HepG2 (cell line): Measurements from ENCODE around the gene TTC23L. TPM values are rescaled to one million over a fixed set of nuclear protein-coding genes. Genes with fewer than 3 reads are reported as not detected.

Experiments used
- ATAC-seq: fragments of 200-7000 bp; cut with Tn5 transposase; 3 replicates; pipeline ENCODE4 v1.9.1; 2020; ENCODE audit warnings: mild to moderate bottlenecking, moderate library complexity
- BruUV-seq: library from RNA; stranded (reverse); fragments of 400-500 nt; replicated peaks from 2 replicates; lab custom pipeline; 2021; lab: Mats Ljungman, UMichigan
- CTCF ChIA-PET: fragments of 300-600 bp; formaldehyde crosslinking; extraction: SDS; loops from one replicate; lab custom pipeline; 2021; ENCODE audit warnings: low total read pairs, inconsistent platforms, low intra/inter-chr PET ratio; lab: Yijun Ruan, JAX
- POLR2A ChIA-PET: fragments of 350-600 bp; sonication (Branson Sonifier 250); formaldehyde crosslinking; loops from one replicate; lab custom pipeline; 2020; ENCODE audit warnings: antibody characterized with exemption, inconsistent platforms; lab: Yijun Ruan, JAX
- DNase-seq: peaks from one replicate; pipeline ENCODE4 v3.0.0-alpha.2; 2015; ENCODE audit warnings: low spot score
- FAIRE-seq: peaks from 3 replicates; lab custom pipeline; 2011; peaks lifted over from hg19 to GRCh38; lab: Jason Lieb, UNC
- H2AFZ ChIP-seq: one replicate; pipeline ENCODE4 v1.6.1; 2011; ENCODE audit warnings: low read length, inconsistent platforms
- H3K27ac ChIP-seq: fragments of 300-600 bp; 3 replicates; pipeline ENCODE4 v1.8.0; 2011; ENCODE audit warnings: mixed run types, mild to moderate bottlenecking, mixed read lengths, low read length, inconsistent platforms; ENCODE audit not compliant: insufficient read depth; ENCODE audit errors: extremely low read length
- H3K27me3 ChIP-seq, 2 experiments: fragments of 200-600 bp in 1 of 2; 2 replicates in 1 of 2; 3 replicates in 1 of 2; pipeline versions ENCODE4 v1.6.0 to v1.8.0; 2011; ENCODE audit warnings: low read length in 2 of 2, mild to moderate bottlenecking in 2 of 2, moderate library complexity in 2 of 2, inconsistent platforms in 1 of 2; ENCODE audit not compliant: insufficient read depth in 2 of 2, control insufficient read depth in 1 of 2
- H3K36me3 ChIP-seq, 2 experiments: fragments of 200-600 bp in 1 of 2; replicated peaks in 1 of 2; 2 replicates in 1 of 2; 3 replicates in 1 of 2; pipeline versions ENCODE4 v1.5.1 to v1.8.0; 2011; ENCODE audit warnings: low read length in 2 of 2, inconsistent platforms in 1 of 2; ENCODE audit not compliant: insufficient read depth in 2 of 2, control insufficient read depth in 1 of 2
- H3K4me1 ChIP-seq: 2 replicates; pipeline ENCODE4 v1.5.1; 2012; ENCODE audit warnings: low read length, inconsistent platforms; ENCODE audit not compliant: insufficient read depth
- H3K4me2 ChIP-seq: 2 replicates; pipeline ENCODE4 v1.6.0; 2011; ENCODE audit warnings: low read depth, low read length, inconsistent platforms
- H3K4me3 ChIP-seq, 3 experiments: fragments of 200-600 bp in 1 of 3; sonication (generic), shearing (Covaris generic) in 1 of 3; replicated peaks in 1 of 3; 2 replicates each; pipeline ENCODE4 v1.5.1; 2011 to 2016; ENCODE audit warnings: low read length in 3 of 3, inconsistent platforms in 2 of 3, low read depth in 2 of 3, mild to moderate bottlenecking in 2 of 3, control low read depth in 1 of 3, mixed read lengths in 1 of 3; ENCODE audit not compliant: insufficient read depth in 1 of 3
- H3K79me2 ChIP-seq: one replicate; pipeline ENCODE4 v1.6.1; 2011; ENCODE audit warnings: low read length, inconsistent platforms; ENCODE audit not compliant: insufficient read depth
- H3K9ac ChIP-seq: 2 replicates; pipeline ENCODE4 v1.6.0; 2011; ENCODE audit warnings: mild to moderate bottlenecking, low read depth, low read length, inconsistent platforms; ENCODE audit not compliant: insufficient read depth
- H3K9me3 ChIP-seq: 2 replicates; pipeline ENCODE4 v1.5.1; 2012; ENCODE audit warnings: mild to moderate bottlenecking, low read length
- H4K20me1 ChIP-seq: 2 replicates; pipeline ENCODE4 v1.6.0; 2011; ENCODE audit warnings: inconsistent platforms, mild to moderate bottlenecking, low read length, moderate library complexity; ENCODE audit not compliant: insufficient read depth
- FOXJ3 ChIP-seq: sonication (generic); formaldehyde crosslinking; IDR thresholded peaks from 2 replicates; pipeline ENCODE4 v1.4.0; 2020; ENCODE audit warnings: missing genetic modification reagents, mild to moderate bottlenecking, borderline replicate concordance
- KAT8 ChIP-seq: IDR thresholded peaks from 2 replicates; pipeline ENCODE4 v1.6.1; 2016; ENCODE audit warnings: missing genetic modification reagents, missing compliant biosample characterization
- KDM6A ChIP-seq: IDR thresholded peaks from 2 replicates; pipeline ENCODE4 v1.6.1; 2016; ENCODE audit warnings: low read depth
- KMT2A ChIP-seq: sonication (generic); formaldehyde crosslinking; IDR thresholded peaks from 2 replicates; pipeline ENCODE4 v1.4.0; 2020; ENCODE audit warnings: missing genetic modification reagents
- SOX5 ChIP-seq: IDR thresholded peaks from 2 replicates; pipeline ENCODE4 v1.6.1; 2016; ENCODE audit warnings: borderline replicate concordance
- SP2 ChIP-seq: sonication (generic); formaldehyde crosslinking; IDR thresholded peaks from 2 replicates; pipeline ENCODE4 v1.5.1; 2020; ENCODE audit warnings: mild to moderate bottlenecking, missing genetic modification reagents
- ZNF12 ChIP-seq: sonication (generic); formaldehyde crosslinking; IDR thresholded peaks from 2 replicates; pipeline ENCODE4 v1.5.0; 2020; ENCODE audit warnings: missing genetic modification reagents
- ZNF235 ChIP-seq: sonication (generic); formaldehyde crosslinking; IDR thresholded peaks from 2 replicates; pipeline ENCODE4 v1.8.1; 2023; ENCODE audit warnings: mild to moderate bottlenecking, missing genetic modification reagents, borderline replicate concordance
- ZNF678 ChIP-seq: sonication (generic); formaldehyde crosslinking; IDR thresholded peaks from 2 replicates; pipeline ENCODE4 v1.4.0; 2020; ENCODE audit warnings: mild to moderate bottlenecking, missing genetic modification reagents
- ZNF766 ChIP-seq: sonication (generic); formaldehyde crosslinking; IDR thresholded peaks from 2 replicates; pipeline ENCODE4 v1.5.0; 2020; ENCODE audit warnings: missing genetic modification reagents, borderline replicate concordance
- WGBS: methylation state at CpG from one replicate; pipeline ENCODE4 v1.1.6; 2017; ENCODE audit warnings: low lambda C conversion rate; 5-methylcytosine and 5-hydroxymethylcytosine counted together
- in situ Hi-C: cut with HindIII; loops from 2 replicates; pipeline ENCODE4 v1.10.0; 2017; ENCODE audit warnings: low pct_unique_long_range_greater_than_20kb; ENCODE audit not compliant: extremely low pct_ligation_motif_present
- intact Hi-C: fragments of 100-400 bp; cut with micrococcal nuclease; formaldehyde crosslinking; loops from one replicate; pipeline ENCODE4 v1.10.0; 2022; ENCODE audit not compliant: unreplicated experiment
- polyA plus RNA-seq, 8 experiments: library from polyadenylated mRNA; depleted of rRNA in 3 of 8; stranded (reverse) in 7 of 8; unstranded in 1 of 8; fragments of >200 nt; fragmentation: Illumina TruSeq in 4 of 8; extraction: Trizol in 4 of 8; gene quantifications; 2 replicates each; pipeline versions ENCODE4 v1.2.1 to v1.2.3, GENCODE V29; 2011 to 2016; ENCODE audit warnings: low read depth in 4 of 8, missing spikeins in 1 of 8, mixed read lengths in 1 of 8; ENCODE audit not compliant: insufficient read depth in 1 of 8
- total RNA-seq, 5 experiments: library from RNA; depleted of rRNA; stranded (reverse); fragments of >200 nt; fragmentation: Illumina TruSeq; extraction: Trizol; gene quantifications; 2 replicates each; pipeline ENCODE4 v1.2.3, GENCODE V29; 2016; ENCODE audit warnings: low read depth in 1 of 5
- TF ChIP-seq, protein P1 (sequence below): sonication (generic); formaldehyde crosslinking; IDR thresholded peaks from 2 replicates; pipeline ENCODE4 v1.5.1; 2020; ENCODE audit warnings: mild to moderate bottlenecking, missing genetic modification reagents, borderline replicate concordance
- TF ChIP-seq, protein P2 (sequence below): sonication (generic); formaldehyde crosslinking; IDR thresholded peaks from 2 replicates; pipeline ENCODE4 v1.5.0; 2020; ENCODE audit warnings: mild to moderate bottlenecking, missing genetic modification reagents, borderline replicate concordance
- TF ChIP-seq, protein P3 (sequence below): IDR thresholded peaks from 2 replicates; pipeline ENCODE4 v1.6.1; 2012; ENCODE audit warnings: low read length, improper control_type of control experiment

TTC23L gene
- total and polyA plus RNA-seq, 2 of the 13 experiments (the other 11 are each of a cell fraction or from before 2014, with no cell fraction given) = 0.37 to 1.4 TPM

DNA sequence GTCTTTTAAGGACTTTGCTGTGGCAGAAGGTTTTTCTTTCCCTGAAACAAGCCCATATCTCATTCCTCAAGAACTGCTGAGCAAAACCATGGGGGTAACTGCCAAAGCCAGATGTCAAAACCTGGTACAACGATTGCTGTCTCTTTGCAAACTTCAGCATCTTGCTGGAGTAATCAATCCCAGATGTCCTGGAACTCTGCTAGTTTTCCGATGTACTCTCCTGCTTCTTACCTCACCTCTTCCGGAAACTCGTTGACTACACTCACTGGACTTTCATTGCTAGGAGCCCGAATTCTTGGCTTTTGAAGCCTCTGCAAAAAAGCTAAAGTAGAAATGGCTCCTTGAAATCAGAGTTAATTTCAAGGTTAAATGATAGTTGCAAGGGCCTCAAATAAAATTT, 53.0 kb downstream of the TTC23L start (continued):
- TF ChIP-seq, protein P1, sequence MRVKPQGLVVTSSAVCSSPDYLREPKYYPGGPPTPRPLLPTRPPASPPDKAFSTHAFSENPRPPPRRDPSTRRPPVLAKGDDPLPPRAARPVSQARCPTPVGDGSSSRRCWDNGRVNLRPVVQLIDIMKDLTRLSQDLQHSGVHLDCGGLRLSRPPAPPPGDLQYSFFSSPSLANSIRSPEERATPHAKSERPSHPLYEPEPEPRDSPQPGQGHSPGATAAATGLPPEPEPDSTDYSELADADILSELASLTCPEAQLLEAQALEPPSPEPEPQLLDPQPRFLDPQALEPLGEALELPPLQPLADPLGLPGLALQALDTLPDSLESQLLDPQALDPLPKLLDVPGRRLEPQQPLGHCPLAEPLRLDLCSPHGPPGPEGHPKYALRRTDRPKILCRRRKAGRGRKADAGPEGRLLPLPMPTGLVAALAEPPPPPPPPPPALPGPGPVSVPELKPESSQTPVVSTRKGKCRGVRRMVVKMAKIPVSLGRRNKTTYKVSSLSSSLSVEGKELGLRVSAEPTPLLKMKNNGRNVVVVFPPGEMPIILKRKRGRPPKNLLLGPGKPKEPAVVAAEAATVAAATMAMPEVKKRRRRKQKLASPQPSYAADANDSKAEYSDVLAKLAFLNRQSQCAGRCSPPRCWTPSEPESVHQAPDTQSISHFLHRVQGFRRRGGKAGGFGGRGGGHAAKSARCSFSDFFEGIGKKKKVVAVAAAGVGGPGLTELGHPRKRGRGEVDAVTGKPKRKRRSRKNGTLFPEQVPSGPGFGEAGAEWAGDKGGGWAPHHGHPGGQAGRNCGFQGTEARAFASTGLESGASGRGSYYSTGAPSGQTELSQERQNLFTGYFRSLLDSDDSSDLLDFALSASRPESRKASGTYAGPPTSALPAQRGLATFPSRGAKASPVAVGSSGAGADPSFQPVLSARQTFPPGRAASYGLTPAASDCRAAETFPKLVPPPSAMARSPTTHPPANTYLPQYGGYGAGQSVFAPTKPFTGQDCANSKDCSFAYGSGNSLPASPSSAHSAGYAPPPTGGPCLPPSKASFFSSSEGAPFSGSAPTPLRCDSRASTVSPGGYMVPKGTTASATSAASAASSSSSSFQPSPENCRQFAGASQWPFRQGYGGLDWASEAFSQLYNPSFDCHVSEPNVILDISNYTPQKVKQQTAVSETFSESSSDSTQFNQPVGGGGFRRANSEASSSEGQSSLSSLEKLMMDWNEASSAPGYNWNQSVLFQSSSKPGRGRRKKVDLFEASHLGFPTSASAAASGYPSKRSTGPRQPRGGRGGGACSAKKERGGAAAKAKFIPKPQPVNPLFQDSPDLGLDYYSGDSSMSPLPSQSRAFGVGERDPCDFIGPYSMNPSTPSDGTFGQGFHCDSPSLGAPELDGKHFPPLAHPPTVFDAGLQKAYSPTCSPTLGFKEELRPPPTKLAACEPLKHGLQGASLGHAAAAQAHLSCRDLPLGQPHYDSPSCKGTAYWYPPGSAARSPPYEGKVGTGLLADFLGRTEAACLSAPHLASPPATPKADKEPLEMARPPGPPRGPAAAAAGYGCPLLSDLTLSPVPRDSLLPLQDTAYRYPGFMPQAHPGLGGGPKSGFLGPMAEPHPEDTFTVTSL (CRISPR knock-in tag) = no peak
- TF ChIP-seq ZNF766 (CRISPR knock-in tag) (no peak), KAT8 (no peak), ZNF678 (CRISPR knock-in tag) (no peak), SP2 (no peak), FOXJ3 (no peak)

DNA sequence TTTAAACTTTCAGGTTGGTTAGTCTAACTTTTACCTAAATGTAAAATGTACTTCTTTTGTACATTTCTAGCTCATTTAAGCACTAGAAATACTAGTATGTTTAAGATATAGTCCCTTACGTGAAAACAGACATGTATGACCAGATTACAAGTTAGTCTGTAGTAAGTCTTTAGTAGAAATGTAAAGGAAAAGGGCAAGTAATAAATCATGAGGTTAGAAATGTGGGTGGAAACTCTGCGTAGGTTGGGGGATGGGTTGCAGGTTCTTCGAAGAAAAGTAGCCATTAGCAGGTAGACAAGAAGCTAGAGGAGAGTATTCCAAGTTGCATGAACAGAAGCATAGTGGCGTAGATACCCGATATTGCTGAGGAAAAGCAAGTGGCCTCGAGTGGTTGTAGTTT, 53.5 kb downstream of the TTC23L start:
- no peak overlapping the region for H3K27ac ChIP-seq
- H4K20me1 ChIP-seq = no peaks in the 10 kb centered on the region
- H3K4me3 ChIP-seq = no peak overlapping the region
- no peak for ATAC-seq
- peaks cover 58% of the 10 kb centered on the region for H3K4me1 ChIP-seq
- WGBS = 98% methylated on average over 6 of the region's 6 CpGs
- H3K36me3 ChIP-seq = no peaks in the 10 kb centered on the region
- H3K9me3 ChIP-seq = no peaks in the 10 kb centered on the region
- H3K79me2 ChIP-seq = no peaks in the 10 kb centered on the region
- H3K9ac ChIP-seq = no peak overlapping the region
- POLR2A ChIA-PET = interaction anchor here (1.4 kb wide), 1 partner anchor 53 kb away, joined by 3 read pairs; the partner anchor contains the start of gene TTC23L
- CTCF ChIA-PET = interaction anchor here (1.2 kb wide), 1 partner anchor 368 kb away, joined by 3 read pairs; no protein-coding TSS in a partner anchor
- no TSS peak for BruUV-seq
- no peak overlapping the region for H2AFZ ChIP-seq
- no peaks in the 10 kb centered on the region for H3K27me3 ChIP-seq
- no peak for DNase-seq
- H3K4me2 ChIP-seq = no peak overlapping the region
- FAIRE-seq = no peak
- intact Hi-C loops = no loop called here
- in situ Hi-C loops = no loop called here
- no peak for TF ChIP-seq ZNF12 (CRISPR knock-in tag)
- TF ChIP-seq, protein P2, sequence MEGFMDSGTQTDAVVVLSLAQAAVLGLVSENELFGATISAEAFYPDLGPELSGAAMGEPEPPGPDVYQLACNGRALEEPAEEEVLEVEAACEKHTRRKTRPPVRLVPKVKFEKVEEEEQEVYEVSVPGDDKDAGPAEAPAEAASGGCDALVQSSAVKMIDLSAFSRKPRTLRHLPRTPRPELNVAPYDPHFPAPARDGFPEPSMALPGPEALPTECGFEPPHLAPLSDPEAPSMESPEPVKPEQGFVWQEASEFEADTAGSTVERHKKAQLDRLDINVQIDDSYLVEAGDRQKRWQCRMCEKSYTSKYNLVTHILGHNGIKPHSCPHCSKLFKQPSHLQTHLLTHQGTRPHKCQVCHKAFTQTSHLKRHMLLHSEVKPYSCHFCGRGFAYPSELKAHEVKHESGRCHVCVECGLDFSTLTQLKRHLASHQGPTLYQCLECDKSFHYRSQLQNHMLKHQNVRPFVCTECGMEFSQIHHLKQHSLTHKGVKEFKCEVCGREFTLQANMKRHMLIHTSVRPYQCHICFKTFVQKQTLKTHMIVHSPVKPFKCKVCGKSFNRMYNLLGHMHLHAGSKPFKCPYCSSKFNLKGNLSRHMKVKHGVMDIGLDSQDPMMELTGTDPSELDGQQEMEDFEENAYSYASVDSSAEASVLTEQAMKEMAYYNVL (CRISPR knock-in tag) = no peak
- TF ChIP-seq, protein P3, sequence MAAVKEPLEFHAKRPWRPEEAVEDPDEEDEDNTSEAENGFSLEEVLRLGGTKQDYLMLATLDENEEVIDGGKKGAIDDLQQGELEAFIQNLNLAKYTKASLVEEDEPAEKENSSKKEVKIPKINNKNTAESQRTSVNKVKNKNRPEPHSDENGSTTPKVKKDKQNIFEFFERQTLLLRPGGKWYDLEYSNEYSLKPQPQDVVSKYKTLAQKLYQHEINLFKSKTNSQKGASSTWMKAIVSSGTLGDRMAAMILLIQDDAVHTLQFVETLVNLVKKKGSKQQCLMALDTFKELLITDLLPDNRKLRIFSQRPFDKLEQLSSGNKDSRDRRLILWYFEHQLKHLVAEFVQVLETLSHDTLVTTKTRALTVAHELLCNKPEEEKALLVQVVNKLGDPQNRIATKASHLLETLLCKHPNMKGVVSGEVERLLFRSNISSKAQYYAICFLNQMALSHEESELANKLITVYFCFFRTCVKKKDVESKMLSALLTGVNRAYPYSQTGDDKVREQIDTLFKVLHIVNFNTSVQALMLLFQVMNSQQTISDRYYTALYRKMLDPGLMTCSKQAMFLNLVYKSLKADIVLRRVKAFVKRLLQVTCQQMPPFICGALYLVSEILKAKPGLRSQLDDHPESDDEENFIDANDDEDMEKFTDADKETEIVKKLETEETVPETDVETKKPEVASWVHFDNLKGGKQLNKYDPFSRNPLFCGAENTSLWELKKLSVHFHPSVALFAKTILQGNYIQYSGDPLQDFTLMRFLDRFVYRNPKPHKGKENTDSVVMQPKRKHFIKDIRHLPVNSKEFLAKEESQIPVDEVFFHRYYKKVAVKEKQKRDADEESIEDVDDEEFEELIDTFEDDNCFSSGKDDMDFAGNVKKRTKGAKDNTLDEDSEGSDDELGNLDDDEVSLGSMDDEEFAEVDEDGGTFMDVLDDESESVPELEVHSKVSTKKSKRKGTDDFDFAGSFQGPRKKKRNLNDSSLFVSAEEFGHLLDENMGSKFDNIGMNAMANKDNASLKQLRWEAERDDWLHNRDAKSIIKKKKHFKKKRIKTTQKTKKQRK = no peak
- no peak for TF ChIP-seq KMT2A
- no peak for TF ChIP-seq SOX5 (CRISPR knock-in tag)
- no peak for TF ChIP-seq KDM6A
- TF ChIP-seq ZNF235 (CRISPR knock-in tag) = no peak
